PC-9 (cell line): ENCODE measurements around the gene BNC1. TPM values are rescaled to one million over a fixed set of nuclear protein-coding genes. Genes with fewer than 3 reads are reported as not detected.
"Not testable (repeated sequence)": the region's sequence is repeated elsewhere in the genome, so short reads cannot be mapped to it uniquely, and the experiment has no call there.

Experiments
- BruUV-seq: library from RNA; stranded (reverse); fragments of 400-500 nt; replicated peaks from 2 replicates; lab custom pipeline; 2021; lab: Mats Ljungman, UMichigan
- CTCF ChIA-PET: fragments of 300-600 bp; sonication (Branson Sonifier 250); formaldehyde crosslinking; loops from one replicate; lab custom pipeline; 2022; ENCODE audit warnings: antibody characterized with exemption; lab: Charles Lee
- POLR2A ChIA-PET: fragments of 300-600 bp; sonication (Branson Sonifier 250); formaldehyde crosslinking; loops from one replicate; lab custom pipeline; 2022; ENCODE audit warnings: antibody characterized with exemption; ENCODE audit not compliant: unreplicated experiment; lab: Charles Lee
- DNase-seq, 2 experiments: peaks; one replicate each; pipeline versions ENCODE4 v3.0.0 to v3.0.0-alpha.2; 2015 to 2022; ENCODE audit warnings: mixed read lengths in 1 of 2
- H2AFZ ChIP-seq: fragments of 200-600 bp; sonication (generic); 2 replicates; pipeline ENCODE4 v1.8.1; 2017; ENCODE audit warnings: antibody characterized with exemption
- H3F3A ChIP-seq: fragments of 200-600 bp; sonication (generic); 2 replicates; pipeline ENCODE4 v1.8.1; 2017; ENCODE audit warnings: antibody characterized with exemption, mild to moderate bottlenecking, low read depth; ENCODE audit not compliant: insufficient read depth
- H3K27ac ChIP-seq: fragments of 200-600 bp; sonication (generic); 2 replicates; pipeline ENCODE4 v1.6.1; 2016; ENCODE audit warnings: mixed run types
- H3K27me3 ChIP-seq: fragments of 200-600 bp; sonication (generic); 2 replicates; pipeline ENCODE4 v1.6.1; 2016; ENCODE audit warnings: low read depth, mixed run types; ENCODE audit not compliant: insufficient read depth
- H3K36me3 ChIP-seq: fragments of 200-600 bp; sonication (generic); 2 replicates; pipeline ENCODE4 v1.6.1; 2016; ENCODE audit warnings: low read depth, mixed run types
- H3K4me1 ChIP-seq: fragments of 200-600 bp; sonication (generic); replicated peaks from 2 replicates; pipeline ENCODE4 v1.6.1; 2016; ENCODE audit warnings: mixed run types; ENCODE audit not compliant: insufficient read depth
- H3K4me2 ChIP-seq: fragments of 200-600 bp; sonication (generic); 2 replicates; pipeline ENCODE4 v1.6.1; 2017; ENCODE audit warnings: mixed run types
- H3K4me3 ChIP-seq: fragments of 200-600 bp; sonication (generic); 2 replicates; pipeline ENCODE4 v1.6.1; 2016; ENCODE audit warnings: mixed run types
- H3K79me2 ChIP-seq: fragments of 200-600 bp; sonication (generic); 2 replicates; pipeline ENCODE4 v1.6.1; 2017; ENCODE audit warnings: low read depth, mixed run types
- H3K9me2 ChIP-seq: fragments of 200-600 bp; sonication (generic); 2 replicates; pipeline ENCODE4 v1.8.1; 2017; ENCODE audit warnings: mild to moderate bottlenecking; ENCODE audit not compliant: insufficient read depth
- H3K9me3 ChIP-seq: fragments of 200-600 bp; sonication (generic); 2 replicates; pipeline ENCODE4 v1.8.1; 2016; ENCODE audit warnings: low read depth; ENCODE audit not compliant: insufficient read depth
- H4K20me1 ChIP-seq: fragments of 200-600 bp; sonication (generic); 2 replicates; pipeline ENCODE4 v1.8.1; 2017; ENCODE audit not compliant: insufficient read depth
- EZH2 ChIP-seq: fragments of 200-600 bp; sonication (generic); IDR thresholded peaks from 2 replicates; pipeline ENCODE4 v1.8.0; 2017; ENCODE audit warnings: antibody characterized with exemption, low read depth
- intact Hi-C: fragments of 100-400 bp; cut with micrococcal nuclease; formaldehyde crosslinking; loops from one replicate; pipeline ENCODE4 v1.10.0; 2022; ENCODE audit not compliant: unreplicated experiment
- total RNA-seq: library from RNA; stranded (reverse); gene quantifications from 2 replicates; pipeline ENCODE4 v1.2.3, GENCODE V29; 2021
- TF ChIP-seq, protein P1 (sequence below): fragments of 200-600 bp; sonication (generic); conservative IDR thresholded peaks from 2 replicates; pipeline ENCODE4 v1.6.1; 2017; ENCODE audit warnings: mixed run types, antibody characterized with exemption, mild to moderate bottlenecking, moderate library complexity

The BNC1 gene
- total RNA-seq, 1 experiment from 2014 or later, result 0.83 TPM

DNA sequence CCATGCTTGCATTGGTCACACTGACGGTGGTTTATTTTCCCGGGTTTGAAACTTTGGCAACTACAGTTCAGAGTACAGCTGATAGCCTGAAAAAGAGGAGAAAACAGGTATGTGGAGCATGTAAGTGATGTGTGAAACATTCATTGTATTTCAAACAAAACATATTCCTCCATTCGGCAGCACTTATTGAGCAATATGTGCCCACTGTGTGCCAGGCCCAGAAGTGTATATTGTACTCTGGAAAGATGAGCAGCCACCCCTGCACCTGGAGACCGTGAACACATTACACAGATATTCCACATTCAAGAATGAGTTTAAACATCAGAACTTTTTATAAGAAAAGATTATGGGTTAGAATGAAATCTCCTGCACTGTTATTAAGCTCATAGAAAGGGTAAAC is 16.3 kb downstream of the BNC1 start:
- DNase-seq, result no peak
- Histone ChIP-seq H3K4me3 (no peak overlapping the region), H3K27ac (no peak overlapping the region), H3F3A (no peaks in the 10 kb centered on the region), H3K27me3 (no peaks in the 10 kb centered on the region), H3K9me2 (no peaks in the 10 kb centered on the region), H3K4me1 (no peaks in the 10 kb centered on the region), H3K9me3 (no peaks in the 10 kb centered on the region; the same call in 1 of the 2 replicates), H3K4me2 (no peak overlapping the region), H4K20me1 (no peaks in the 10 kb centered on the region), H3K36me3 (no peaks in the 10 kb centered on the region), H2AFZ (no peak overlapping the region), H3K79me2 (no peaks in the 10 kb centered on the region)
- no TSS peak for BruUV-seq
- intact Hi-C loops, result no loop called here
- CTCF ChIA-PET, result no interaction called here
- POLR2A ChIA-PET, result no interaction called here
- TF ChIP-seq, protein P1, sequence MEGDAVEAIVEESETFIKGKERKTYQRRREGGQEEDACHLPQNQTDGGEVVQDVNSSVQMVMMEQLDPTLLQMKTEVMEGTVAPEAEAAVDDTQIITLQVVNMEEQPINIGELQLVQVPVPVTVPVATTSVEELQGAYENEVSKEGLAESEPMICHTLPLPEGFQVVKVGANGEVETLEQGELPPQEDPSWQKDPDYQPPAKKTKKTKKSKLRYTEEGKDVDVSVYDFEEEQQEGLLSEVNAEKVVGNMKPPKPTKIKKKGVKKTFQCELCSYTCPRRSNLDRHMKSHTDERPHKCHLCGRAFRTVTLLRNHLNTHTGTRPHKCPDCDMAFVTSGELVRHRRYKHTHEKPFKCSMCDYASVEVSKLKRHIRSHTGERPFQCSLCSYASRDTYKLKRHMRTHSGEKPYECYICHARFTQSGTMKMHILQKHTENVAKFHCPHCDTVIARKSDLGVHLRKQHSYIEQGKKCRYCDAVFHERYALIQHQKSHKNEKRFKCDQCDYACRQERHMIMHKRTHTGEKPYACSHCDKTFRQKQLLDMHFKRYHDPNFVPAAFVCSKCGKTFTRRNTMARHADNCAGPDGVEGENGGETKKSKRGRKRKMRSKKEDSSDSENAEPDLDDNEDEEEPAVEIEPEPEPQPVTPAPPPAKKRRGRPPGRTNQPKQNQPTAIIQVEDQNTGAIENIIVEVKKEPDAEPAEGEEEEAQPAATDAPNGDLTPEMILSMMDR, result no peak
- no peak for TF ChIP-seq EZH2

DNA sequence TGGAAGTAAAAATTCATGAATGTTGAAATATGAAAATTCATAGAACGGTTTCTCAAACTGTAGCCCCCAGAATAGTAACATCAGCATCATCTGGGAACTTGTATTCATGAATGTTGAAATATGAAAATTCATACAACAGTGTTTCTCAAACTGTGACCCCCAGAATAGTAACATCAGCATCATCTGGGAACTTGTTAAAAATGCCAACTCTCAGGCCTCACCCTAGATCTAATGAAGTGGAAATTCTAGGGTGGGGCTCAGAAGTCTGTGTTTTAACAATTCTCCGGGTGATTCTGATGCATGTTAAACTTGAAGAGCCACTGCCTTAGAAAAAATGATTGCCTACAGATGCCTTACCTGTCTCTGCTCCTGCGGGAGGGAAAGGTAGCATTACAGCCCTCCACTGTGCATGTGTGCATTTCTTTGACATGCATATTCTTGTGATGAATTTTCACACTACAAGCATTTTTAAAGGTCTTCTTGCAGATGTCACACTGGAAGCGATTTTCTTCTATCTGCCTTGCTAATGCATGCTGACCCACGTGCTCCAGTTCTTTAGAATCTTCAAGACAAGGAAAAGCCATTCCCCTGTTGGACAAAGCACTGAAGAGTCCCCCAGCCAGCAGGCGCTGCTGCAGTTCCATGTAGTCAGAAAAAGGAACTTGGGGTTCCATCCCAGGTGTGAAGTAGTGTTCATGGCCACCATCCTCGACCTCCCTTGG is 21.7 kb downstream of the BNC1 start:
- TF ChIP-seq, protein P1, result no peak
- no peak for TF ChIP-seq EZH2
- ChIA-PET POLR2A (no interaction called here), CTCF (no interaction called here)
- Histone ChIP-seq H3K36me3 (no peaks in the 10 kb centered on the region), H3K4me3 (no peak overlapping the region), H3K27me3 (no peaks in the 10 kb centered on the region), H3K9me2 (no peaks in the 10 kb centered on the region), H2AFZ (no peak overlapping the region), H3F3A (no peaks in the 10 kb centered on the region), H4K20me1 (no peaks in the 10 kb centered on the region), H3K4me2 (no peak overlapping the region), H3K27ac (no peak overlapping the region), H3K9me3 (peaks cover 3% of the 10 kb centered on the region; the same call in 1 of the 2 replicates), H3K79me2 (no peaks in the 10 kb centered on the region), H3K4me1 (no peaks in the 10 kb centered on the region)
- intact Hi-C loops, result no loop called here
- no peak for DNase-seq
- no TSS peak for BruUV-seq

DNA sequence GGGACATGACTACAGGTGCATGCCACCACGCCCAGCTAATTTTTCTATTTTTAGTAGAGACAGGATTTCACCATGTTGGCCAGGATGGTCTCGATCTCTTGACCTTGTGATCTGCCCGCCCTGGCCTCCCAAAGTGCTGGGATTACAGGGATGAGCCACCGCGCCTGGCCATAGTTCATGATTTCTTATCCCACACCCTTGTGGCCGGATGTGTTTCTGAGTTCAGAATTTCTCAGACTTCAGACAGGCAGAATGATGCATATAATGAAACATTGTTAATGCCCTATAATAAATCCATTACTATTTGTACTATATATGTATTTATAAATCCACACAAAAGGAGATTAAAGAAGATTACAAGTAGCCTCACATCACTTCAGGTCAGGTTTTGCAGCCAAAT is 22.3 kb downstream of the BNC1 start:
- H3K9me3 ChIP-seq, H4K20me1 ChIP-seq, POLR2A ChIA-PET, DNase-seq, H3K4me3 ChIP-seq, H3F3A ChIP-seq, H3K9me2 ChIP-seq, CTCF ChIA-PET, H2AFZ ChIP-seq, BruUV-seq, intact Hi-C loops, H3K36me3 ChIP-seq, H3K27me3 ChIP-seq, H3K79me2 ChIP-seq, H3K4me2 ChIP-seq, H3K4me1 ChIP-seq, H3K27ac ChIP-seq: not testable (repeated sequence)

DNA sequence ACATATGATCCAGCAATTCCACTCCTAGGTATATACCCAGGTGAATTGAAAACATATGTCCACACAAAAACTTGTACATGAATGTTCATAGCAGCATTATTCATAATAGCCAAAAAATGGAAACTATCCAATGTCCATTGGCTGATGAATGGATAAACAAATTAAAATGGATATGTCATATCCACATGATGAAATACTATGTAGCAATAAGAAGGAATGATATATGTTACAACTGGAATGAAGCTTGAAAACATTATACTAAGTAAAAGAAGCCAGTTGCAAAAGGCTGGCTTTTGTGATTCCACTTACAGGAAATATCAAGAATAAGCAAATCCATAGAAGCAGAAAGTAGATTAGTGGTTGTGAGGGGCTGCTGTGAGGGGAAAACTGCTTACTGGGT is 33.7 kb downstream of the BNC1 start:
- no peaks in the 10 kb centered on the region for H3K79me2 ChIP-seq
- DNase-seq, result no peak
- TF ChIP-seq, protein P1, result no peak
- TF ChIP-seq EZH2, result no peak
- CTCF ChIA-PET, result interaction anchor here (3.7 kb wide), 1 partner anchor 129 kb away, joined by 40 read pairs; no protein-coding TSS in a partner anchor
- H3K9me3 ChIP-seq, result no peaks in the 10 kb centered on the region
- no peaks in the 10 kb centered on the region for H3K36me3 ChIP-seq
- no peaks in the 10 kb centered on the region for H4K20me1 ChIP-seq
- H3F3A ChIP-seq, result no peaks in the 10 kb centered on the region
- no peaks in the 10 kb centered on the region for H3K9me2 ChIP-seq
- intact Hi-C loops, result no loop called here
- H3K27ac ChIP-seq, result no peak overlapping the region
- no peak overlapping the region for H3K4me2 ChIP-seq
- peaks cover 17% of the 10 kb centered on the region for H3K4me1 ChIP-seq
- no peak overlapping the region for H2AFZ ChIP-seq
- POLR2A ChIA-PET, result no interaction called here
- H3K27me3 ChIP-seq, result no peaks in the 10 kb centered on the region
- H3K4me3 ChIP-seq, result no peak overlapping the region
- BruUV-seq, result no TSS peak
